Measurements from ENCODE around the gene NNMT.

NNMT gene

GRCh38 chr11:114273890-114274635, 22.1 kb upstream of the NNMT start:
- Histone ChIP-seq H3K27ac (ENCODE audit: low read depth, low read length, poor library complexity, severe bottlenecking) (no peak overlapping the region), H3K9me3 (ENCODE audit: low read length) (no peaks in the 10 kb centered on the region), H3K4me1 (ENCODE audit: insufficient read depth, low read length, severe bottlenecking) (no peaks in the 10 kb centered on the region), H4K20me1 (ENCODE audit: insufficient read depth, low read length) (no peaks in the 10 kb centered on the region), H3F3A (ENCODE audit: insufficient read depth, low read length) (no peaks in the 10 kb centered on the region), H3K79me2 (ENCODE audit: insufficient read depth, low read length) (no peaks in the 10 kb centered on the region), H3K4me2 (ENCODE audit: low read length) (no peak overlapping the region), H3K9ac (ENCODE audit: low read length) (no peak overlapping the region), H3K9me2 (ENCODE audit: low read depth, low read length) (no peaks in the 10 kb centered on the region), H2AFZ (ENCODE audit: low read length) (no peak overlapping the region), H3K4me3 (ENCODE audit: low read depth, low read length, poor library complexity, severe bottlenecking) (no peak overlapping the region), H3K27me3 (ENCODE audit: insufficient read depth, low read length) (no peaks in the 10 kb centered on the region), H3K36me3 (ENCODE audit: insufficient read depth, low read length) (no peaks in the 10 kb centered on the region)
- TF ChIP-seq CTCF (IDR thresholded peaks at IDR 0.05; ENCODE audit: low read length) = no peak
- TF ChIP-seq EZH2 (IDR thresholded peaks at IDR 0.05; ENCODE audit: borderline replicate concordance, low read length) = no peak

GRCh38 chr11:114274637-114275036, 21.6 kb upstream of the NNMT start:
- Histone ChIP-seq H3K4me3 (ENCODE audit: low read depth, low read length, poor library complexity, severe bottlenecking) (no peak overlapping the region), H3K36me3 (ENCODE audit: insufficient read depth, low read length) (no peaks in the 10 kb centered on the region), H4K20me1 (ENCODE audit: insufficient read depth, low read length) (no peaks in the 10 kb centered on the region), H3K27ac (ENCODE audit: low read depth, low read length, poor library complexity, severe bottlenecking) (no peak overlapping the region), H2AFZ (ENCODE audit: low read length) (no peak overlapping the region), H3K4me2 (ENCODE audit: low read length) (no peak overlapping the region), H3K9ac (ENCODE audit: low read length) (no peak overlapping the region), H3K9me3 (ENCODE audit: low read length) (no peaks in the 10 kb centered on the region), H3F3A (ENCODE audit: insufficient read depth, low read length) (no peaks in the 10 kb centered on the region), H3K27me3 (ENCODE audit: insufficient read depth, low read length) (no peaks in the 10 kb centered on the region), H3K9me2 (ENCODE audit: low read depth, low read length) (no peaks in the 10 kb centered on the region), H3K4me1 (ENCODE audit: insufficient read depth, low read length, severe bottlenecking) (no peaks in the 10 kb centered on the region), H3K79me2 (ENCODE audit: insufficient read depth, low read length) (no peaks in the 10 kb centered on the region)
- no peak for TF ChIP-seq EZH2 (IDR thresholded peaks at IDR 0.05; ENCODE audit: borderline replicate concordance, low read length)
- no peak for TF ChIP-seq CTCF (IDR thresholded peaks at IDR 0.05; ENCODE audit: low read length)

- H3K4me1 ChIP-seq (ENCODE audit: insufficient read depth, low read length, severe bottlenecking) = no peaks in the 10 kb centered on the region
- no peaks in the 10 kb centered on the region for H3F3A ChIP-seq (ENCODE audit: insufficient read depth, low read length)
- no peak overlapping the region for H3K9ac ChIP-seq (ENCODE audit: low read length)
- TF ChIP-seq CTCF (IDR thresholded peaks at IDR 0.05; ENCODE audit: low read length) (no peak), EZH2 (IDR thresholded peaks at IDR 0.05; ENCODE audit: borderline replicate concordance, low read length) (no peak)
- no peaks in the 10 kb centered on the region for H3K27me3 ChIP-seq (ENCODE audit: insufficient read depth, low read length)
- H3K27ac ChIP-seq (ENCODE audit: low read depth, low read length, poor library complexity, severe bottlenecking) = no peak overlapping the region
- H3K79me2 ChIP-seq (ENCODE audit: insufficient read depth, low read length) = no peaks in the 10 kb centered on the region
- no peak overlapping the region for H2AFZ ChIP-seq (ENCODE audit: low read length)
- H4K20me1 ChIP-seq (ENCODE audit: insufficient read depth, low read length) = no peaks in the 10 kb centered on the region
- H3K9me2 ChIP-seq (ENCODE audit: low read depth, low read length) = no peaks in the 10 kb centered on the region
- no peaks in the 10 kb centered on the region for H3K36me3 ChIP-seq (ENCODE audit: insufficient read depth, low read length)
- H3K4me3 ChIP-seq (ENCODE audit: low read depth, low read length, poor library complexity, severe bottlenecking) = no peak overlapping the region
- H3K9me3 ChIP-seq (ENCODE audit: low read length) = no peaks in the 10 kb centered on the region
- H3K4me2 ChIP-seq (ENCODE audit: low read length) = no peak overlapping the region
These were observed 20.9 kb upstream of the NNMT start for GRCh38 chr11:114275280-114275679.
